ENCODE data around the gene PLEKHM3.

PLEKHM3 gene

GRCh38 chr2:207847098-207847806 is 178.1 kb downstream of the PLEKHM3 start:
- DNase-seq = no peak

GRCh38 chr2:207845202-207845864 is 180.0 kb downstream of the PLEKHM3 start:
- no peak for DNase-seq

GRCh38 chr2:207844648-207845047 is 180.7 kb downstream of the PLEKHM3 start:
- DNase-seq = no peak

GRCh38 chr2:207840101-207840500 is 185.2 kb downstream of the PLEKHM3 start:
- no peak for DNase-seq

GRCh38 chr2:207839575-207839974 is 185.8 kb downstream of the PLEKHM3 start:
- no peak for DNase-seq

- DNase-seq = no peak
Observed at GRCh38 chr2:207839028-207839427, 186.3 kb downstream of the PLEKHM3 start.

GRCh38 chr2:207836521-207837133 is 188.7 kb downstream of the PLEKHM3 start:
- no peak for DNase-seq

- DNase-seq = no peak
Observed at GRCh38 chr2:207835805-207836204, 189.5 kb downstream of the PLEKHM3 start.

- no peak for DNase-seq
Observed at GRCh38 chr2:207833251-207833751, 192.0 kb downstream of the PLEKHM3 start.

GRCh38 chr2:207831584-207832248 is 193.6 kb downstream of the PLEKHM3 start:
- DNase-seq = no peak

- DNase-seq = no peak
Observed at GRCh38 chr2:207830778-207831438, 194.4 kb downstream of the PLEKHM3 start.

- DNase-seq = no peak
Observed at GRCh38 chr2:207828361-207829057, 196.8 kb downstream of the PLEKHM3 start.

GRCh38 chr2:207825978-207826377 is 199.3 kb downstream of the PLEKHM3 start:
- no peak for DNase-seq

GRCh38 chr2:207825045-207825954 is 200.0 kb downstream of the PLEKHM3 start:
- DNase-seq = no peak

- no peak for DNase-seq
Observed at GRCh38 chr2:207823865-207824264, 201.5 kb downstream of the PLEKHM3 start.

- DNase-seq = no peak
Observed at GRCh38 chr2:207819839-207820784, 205.2 kb downstream of the PLEKHM3 start.

GRCh38 chr2:207819021-207819797 is 206.1 kb downstream of the PLEKHM3 start:
- DNase-seq = no peak

- DNase-seq = no peak
Observed at GRCh38 chr2:207816546-207816945, 208.8 kb downstream of the PLEKHM3 start.

GRCh38 chr2:207815254-207815653 is 210.1 kb downstream of the PLEKHM3 start:
- DNase-seq = no peak

Measured in stimulated activated CD4-positive, alpha-beta T cell treated with anti-CD3 and anti-CD28 coated beads, Interleukin-4, amount 100 ng/mL, for 1 hour (primary cell).